IPS-15b (cell line): Measurements from ENCODE around the gene SIL1.
"Not testable (repeated sequence)": the region's sequence is repeated elsewhere in the genome, so short reads cannot be mapped to it uniquely, and the experiment has no call there.

Experiments
- H3K27me3 ChIP-seq: one replicate; pipeline ENCODE4 v1.6.1; 2013; ENCODE audit warnings: low read length; ENCODE audit not compliant: control insufficient read depth, insufficient read depth
- H3K36me3 ChIP-seq: one replicate; pipeline ENCODE4 v1.6.1; 2013; ENCODE audit warnings: low read length; ENCODE audit not compliant: control insufficient read depth, insufficient read depth
- H3K4me1 ChIP-seq: one replicate; pipeline ENCODE4 v1.6.1; 2013; ENCODE audit warnings: mild to moderate bottlenecking, low read length; ENCODE audit not compliant: control insufficient read depth, insufficient read depth
- H3K4me3 ChIP-seq: one replicate; pipeline ENCODE4 v1.5.1; 2013; ENCODE audit warnings: low read depth, low read length
- H3K9ac ChIP-seq: one replicate; pipeline ENCODE4 v1.6.1; 2013; ENCODE audit warnings: low read depth, mild to moderate bottlenecking, low read length
- H3K9me3 ChIP-seq: one replicate; pipeline ENCODE4 v1.6.1; 2013; ENCODE audit warnings: mild to moderate bottlenecking, low read length; ENCODE audit not compliant: control insufficient read depth, insufficient read depth

Gene SIL1

DNA sequence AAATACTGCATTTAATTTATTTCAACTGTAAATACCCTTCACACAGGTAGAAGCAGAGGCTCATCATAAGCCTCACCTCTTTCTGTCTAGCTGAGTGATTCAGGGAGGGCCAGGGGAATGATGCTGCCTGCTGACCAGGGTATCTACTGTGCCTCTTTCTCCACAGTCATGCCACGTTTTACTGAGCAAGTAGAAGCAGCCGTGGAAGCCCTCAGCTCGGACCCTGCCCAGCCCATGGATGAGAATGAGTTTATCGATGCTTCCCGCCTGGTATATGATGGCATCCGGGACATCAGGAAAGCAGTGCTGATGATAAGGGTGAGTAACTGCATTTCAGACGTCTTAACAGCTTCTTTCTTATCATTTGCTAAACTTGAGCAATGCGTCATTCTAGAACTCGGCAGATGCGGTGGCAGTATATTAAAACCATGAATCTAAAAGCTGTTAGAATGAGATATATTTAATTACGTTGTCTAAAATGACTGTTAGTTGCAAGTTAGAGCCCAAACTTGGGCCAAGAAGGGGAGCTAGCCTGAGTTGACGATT lies 273.0 kb downstream of the SIL1 start:
- peaks cover 33% of the 10 kb centered on the region for H3K36me3 ChIP-seq
- no peaks in the 10 kb centered on the region for H3K9me3 ChIP-seq
- H3K9ac ChIP-seq = no peak overlapping the region
- no peaks in the 10 kb centered on the region for H3K27me3 ChIP-seq
- H3K4me3 ChIP-seq = no peak overlapping the region
- H3K4me1 ChIP-seq = no peaks in the 10 kb centered on the region

DNA sequence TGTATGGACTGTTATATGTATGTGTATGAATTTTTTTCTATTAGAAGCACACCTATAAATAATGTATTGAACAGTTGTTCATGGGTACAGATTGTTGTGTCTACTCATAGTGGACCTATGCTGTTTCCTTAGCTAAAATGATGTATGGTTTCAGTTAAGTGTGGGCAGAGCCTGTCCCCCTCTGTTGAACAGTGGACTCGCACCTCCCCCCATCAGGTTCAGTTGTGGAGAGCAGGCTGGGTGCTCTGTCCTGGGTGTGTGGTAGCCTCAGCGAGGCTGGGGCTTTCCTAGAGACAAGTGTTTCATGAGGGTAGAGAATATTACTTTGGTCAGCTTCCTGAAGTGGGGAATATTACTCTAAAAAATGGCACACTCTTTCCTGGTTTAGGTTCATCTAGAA lies 275.7 kb downstream of the SIL1 start:
- no peaks in the 10 kb centered on the region for H3K4me1 ChIP-seq
- H3K27me3 ChIP-seq = no peaks in the 10 kb centered on the region
- peaks cover 21% of the 10 kb centered on the region for H3K36me3 ChIP-seq
- no peak overlapping the region for H3K9ac ChIP-seq
- H3K9me3 ChIP-seq = no peaks in the 10 kb centered on the region
- no peak overlapping the region for H3K4me3 ChIP-seq

DNA sequence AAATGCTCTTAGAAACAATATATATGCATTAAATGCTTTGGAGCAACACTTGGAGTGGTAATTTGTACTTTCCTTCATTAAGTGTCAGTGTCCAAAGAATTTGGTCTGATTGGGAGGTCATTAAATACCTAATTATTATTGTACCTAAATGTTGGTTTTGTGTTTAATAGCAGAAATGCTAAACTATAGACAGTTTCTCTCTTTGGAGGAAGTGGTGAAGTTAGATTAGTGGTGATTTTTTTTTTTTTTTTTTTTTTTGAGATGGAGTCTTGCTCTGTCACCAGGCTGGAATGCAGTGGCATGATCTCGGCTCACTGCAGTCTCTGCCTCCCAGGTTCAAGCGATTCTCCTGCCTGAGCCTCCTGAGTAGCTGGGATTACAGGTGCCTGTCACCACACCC lies 276.8 kb downstream of the SIL1 start:
- H3K36me3 ChIP-seq = peaks cover 14% of the 10 kb centered on the region

DNA sequence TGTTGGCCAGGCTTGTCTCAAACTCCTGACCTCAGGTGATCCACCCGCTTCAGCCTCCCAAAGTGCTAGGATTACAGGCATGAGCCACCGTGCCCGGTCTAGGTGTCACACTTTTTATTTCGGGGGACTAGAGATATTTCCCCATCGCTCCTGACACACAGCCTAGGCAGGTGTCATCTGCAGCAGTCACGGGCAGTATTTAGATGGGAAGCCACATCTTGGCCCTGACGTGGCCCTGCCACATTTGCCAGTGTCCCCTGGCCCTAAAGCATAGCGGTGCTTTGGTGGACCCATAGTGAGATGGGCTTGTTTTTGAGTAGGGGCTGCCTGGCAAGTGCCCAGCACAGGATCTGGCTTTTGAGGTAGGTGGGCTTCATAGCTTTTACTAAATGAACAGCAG lies 278.0 kb downstream of the SIL1 start:
- Histone ChIP-seq H3K27me3 (no peaks in the 10 kb centered on the region), H3K9ac (no peak overlapping the region), H3K4me3 (no peak overlapping the region), H3K9me3 (no peaks in the 10 kb centered on the region), H3K4me1 (no peaks in the 10 kb centered on the region), H3K36me3 (peaks cover 7% of the 10 kb centered on the region)

More for the DNA sequence above, 276.8 kb downstream of the SIL1 start:
- not testable (repeated sequence) for H3K4me3 ChIP-seq, H3K4me1 ChIP-seq, H3K27me3 ChIP-seq, H3K9me3 ChIP-seq, H3K9ac ChIP-seq

DNA sequence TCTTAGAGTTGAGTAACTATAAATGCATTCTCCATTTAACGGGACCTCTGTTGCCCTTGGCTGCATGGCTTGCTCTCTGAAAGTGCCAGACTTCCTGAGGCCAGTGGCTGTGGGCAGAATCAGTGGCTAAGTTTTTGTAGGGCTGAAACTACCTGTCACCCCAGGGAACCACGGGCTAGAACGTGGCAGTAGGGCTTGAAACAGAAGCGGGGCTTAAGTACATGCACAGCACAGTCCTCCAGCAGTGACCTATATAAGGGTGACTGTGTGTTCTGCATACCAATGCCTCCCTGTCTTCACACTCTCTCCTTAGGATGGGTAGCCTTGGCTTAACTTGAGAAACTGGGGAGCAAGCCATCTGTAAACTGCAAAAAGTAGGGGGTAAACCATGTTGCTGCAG lies 279.5 kb downstream of the SIL1 start:
- Histone ChIP-seq H3K36me3 (no peaks in the 10 kb centered on the region), H3K4me1 (no peaks in the 10 kb centered on the region), H3K9ac (no peak overlapping the region), H3K4me3 (no peak overlapping the region), H3K27me3 (no peaks in the 10 kb centered on the region), H3K9me3 (no peaks in the 10 kb centered on the region)

DNA sequence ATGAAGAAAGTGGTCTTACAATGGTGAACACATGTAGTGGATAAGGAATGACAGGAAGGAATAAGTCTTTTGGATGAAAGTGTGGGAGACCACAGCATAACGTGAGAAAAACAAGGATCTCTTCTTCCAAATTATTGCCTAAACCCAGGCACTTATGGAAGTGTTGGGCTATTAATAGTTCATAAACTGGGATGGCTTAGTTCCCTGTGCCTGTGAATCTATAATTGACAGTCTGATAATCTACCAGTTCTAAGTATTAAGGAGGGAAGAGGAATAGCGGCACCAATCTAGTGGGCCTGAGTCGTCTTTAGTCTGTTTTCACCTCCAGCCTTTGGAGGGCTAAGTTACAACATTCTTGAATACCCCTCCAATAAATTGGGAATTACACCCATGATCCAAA lies 283.8 kb downstream of the SIL1 start:
- Histone ChIP-seq H3K9me3 (no peaks in the 10 kb centered on the region), H3K4me1 (no peaks in the 10 kb centered on the region), H3K27me3 (no peaks in the 10 kb centered on the region), H3K36me3 (no peaks in the 10 kb centered on the region), H3K9ac (no peak overlapping the region), H3K4me3 (no peak overlapping the region)

DNA sequence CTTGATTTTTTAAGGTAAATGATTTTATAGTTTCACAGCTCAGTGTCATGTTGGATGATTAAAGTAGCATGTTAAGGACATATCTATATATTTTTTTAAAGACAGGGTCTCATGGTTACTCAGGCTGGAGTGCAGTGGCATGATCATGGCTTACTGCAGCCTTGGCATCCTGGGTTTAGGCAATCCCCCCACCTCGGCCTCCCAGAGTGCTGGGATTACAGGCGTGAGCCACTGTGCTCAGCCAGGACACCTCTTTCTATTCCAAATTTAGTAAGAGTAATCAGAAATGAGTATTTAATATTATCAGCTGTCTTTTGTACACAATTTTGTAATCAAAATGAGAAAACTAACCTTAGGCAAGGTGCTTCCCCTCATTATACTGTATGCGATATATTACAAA lies 284.4 kb downstream of the SIL1 start:
- H3K36me3 ChIP-seq = no peaks in the 10 kb centered on the region

DNA sequence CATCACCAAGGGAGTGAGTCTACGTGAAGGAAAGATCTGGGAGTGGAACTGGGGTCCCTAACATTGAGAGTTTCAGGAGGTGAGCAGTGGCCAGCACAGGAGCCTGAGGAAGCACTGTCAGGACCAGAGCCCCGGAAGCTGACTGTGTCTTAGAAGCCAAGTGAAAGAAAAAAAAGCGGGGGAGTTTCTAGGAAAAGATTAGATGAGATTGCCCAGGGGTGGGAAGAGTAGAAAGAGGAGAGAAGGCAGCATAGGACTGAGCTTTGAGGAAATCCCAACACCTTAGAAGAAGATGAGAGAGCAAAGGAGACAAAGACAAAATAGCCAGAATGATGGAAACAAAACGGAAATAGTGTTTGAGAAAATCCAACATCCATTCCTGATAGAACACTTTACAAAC lies 286.1 kb downstream of the SIL1 start:
- no peaks in the 10 kb centered on the region for H3K36me3 ChIP-seq

More for the DNA sequence above, 284.4 kb downstream of the SIL1 start:
- Histone ChIP-seq H3K4me3 (no peak overlapping the region), H3K4me1 (no peaks in the 10 kb centered on the region), H3K9me3 (no peaks in the 10 kb centered on the region), H3K9ac (no peak overlapping the region), H3K27me3 (no peaks in the 10 kb centered on the region)

DNA sequence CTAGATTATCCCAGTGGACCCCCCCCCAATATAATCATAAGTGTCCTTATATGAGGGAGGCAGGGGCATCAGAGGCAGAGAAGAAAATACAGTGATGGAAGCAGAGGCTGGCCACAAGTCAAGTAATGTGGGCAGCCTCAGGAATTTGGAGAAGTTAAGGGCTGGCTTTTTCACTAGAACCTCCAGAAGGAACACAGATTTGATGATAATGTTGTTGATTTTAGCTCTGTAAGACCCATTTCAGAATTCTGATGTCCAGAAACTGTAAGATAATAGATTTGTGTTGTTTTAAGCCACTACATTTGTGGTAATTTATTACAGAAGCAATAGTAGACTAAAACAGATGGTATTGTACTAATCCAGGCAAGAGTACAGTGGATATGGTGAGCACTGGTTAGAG lies 286.7 kb downstream of the SIL1 start:
- Histone ChIP-seq H3K4me3 (no peak overlapping the region), H3K9ac (no peak overlapping the region), H3K36me3 (no peaks in the 10 kb centered on the region), H3K27me3 (no peaks in the 10 kb centered on the region), H3K4me1 (no peaks in the 10 kb centered on the region), H3K9me3 (no peaks in the 10 kb centered on the region)

More for the DNA sequence above, 286.1 kb downstream of the SIL1 start:
- Histone ChIP-seq H3K27me3 (no peaks in the 10 kb centered on the region), H3K9ac (no peak overlapping the region), H3K4me3 (no peak overlapping the region), H3K4me1 (no peaks in the 10 kb centered on the region), H3K9me3 (no peaks in the 10 kb centered on the region)

DNA sequence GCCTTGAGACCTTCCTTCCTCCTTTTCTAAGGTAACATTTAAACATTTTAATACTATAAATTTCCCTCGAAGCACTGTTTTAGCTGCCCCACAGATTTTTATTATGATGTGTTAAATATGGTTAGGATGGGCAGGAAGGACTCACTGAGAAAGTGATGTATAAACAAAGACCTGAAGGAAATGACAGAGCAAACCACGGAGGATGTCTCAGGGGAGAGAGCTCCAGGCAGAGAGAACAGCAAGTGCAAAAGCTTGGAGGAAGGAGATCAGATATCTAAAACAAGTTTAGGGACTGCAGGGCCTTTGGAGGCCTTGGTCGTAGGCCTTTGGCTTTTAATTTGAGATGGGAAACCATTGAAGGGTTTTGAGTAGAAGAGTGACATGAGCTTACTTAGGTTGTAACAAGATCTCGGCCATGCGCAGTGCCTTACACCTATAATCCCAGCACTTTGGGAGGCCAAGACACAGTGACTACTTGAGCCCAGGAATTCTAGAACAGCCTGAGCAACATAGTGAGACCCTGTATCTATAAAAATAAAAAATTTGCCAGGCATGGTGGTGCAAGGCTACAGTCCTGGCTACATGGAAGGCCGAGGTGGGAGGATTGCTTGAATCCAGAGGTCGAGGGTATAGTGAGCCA lies 287.5 kb downstream of the SIL1 start:
- Histone ChIP-seq H3K9me3 (no peaks in the 10 kb centered on the region), H3K4me3 (no peak overlapping the region), H3K27me3 (no peaks in the 10 kb centered on the region), H3K36me3 (peaks cover 2% of the 10 kb centered on the region), H3K4me1 (no peaks in the 10 kb centered on the region), H3K9ac (no peak overlapping the region)

DNA sequence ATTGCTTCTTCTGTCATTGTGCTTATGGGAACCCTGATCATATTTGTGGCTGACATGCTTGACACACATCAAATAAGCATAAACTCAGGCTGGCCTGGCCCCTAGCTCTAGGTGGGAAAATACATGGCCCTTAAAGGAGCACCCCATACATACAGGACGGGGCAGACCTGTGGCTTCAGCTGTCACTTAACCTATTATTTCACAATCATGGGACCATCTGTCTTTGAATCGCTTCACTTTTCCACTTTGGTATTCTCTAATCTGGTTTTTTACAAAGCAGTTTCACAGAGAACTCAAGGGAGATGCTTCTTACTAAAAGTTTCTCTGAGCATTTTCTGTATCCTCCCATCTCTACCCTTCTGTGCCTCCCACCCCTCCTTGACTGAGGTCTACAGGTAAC lies 288.4 kb downstream of the SIL1 start:
- Histone ChIP-seq H3K27me3 (no peaks in the 10 kb centered on the region), H3K36me3 (peaks cover 9% of the 10 kb centered on the region), H3K9ac (no peak overlapping the region), H3K4me1 (no peaks in the 10 kb centered on the region), H3K9me3 (no peaks in the 10 kb centered on the region), H3K4me3 (no peak overlapping the region)

DNA sequence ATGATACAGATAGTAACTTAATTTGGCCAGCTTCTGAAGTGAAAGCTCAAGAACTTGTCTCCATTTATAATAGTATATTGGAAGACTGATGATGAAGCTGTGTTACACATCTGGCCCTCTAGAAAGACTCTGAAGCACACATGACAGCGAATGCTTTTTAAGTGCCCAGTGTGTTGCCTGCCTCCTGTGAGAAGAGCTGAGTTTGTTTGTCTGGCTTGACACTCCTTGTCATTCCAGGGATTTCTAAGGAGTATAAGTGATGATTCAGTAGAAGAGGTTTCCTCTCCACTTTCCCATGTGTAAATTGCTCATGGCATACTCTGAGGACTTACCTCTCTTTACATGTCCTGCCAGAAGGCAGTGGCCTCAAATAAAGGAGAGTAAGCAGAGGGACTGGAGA lies 292.6 kb downstream of the SIL1 start:
- peaks cover 11% of the 10 kb centered on the region for H3K36me3 ChIP-seq
- H3K4me3 ChIP-seq = no peak overlapping the region

More for the DNA sequence above, 292.6 kb downstream of the SIL1 start:
- Histone ChIP-seq H3K9ac (no peak overlapping the region), H3K27me3 (no peaks in the 10 kb centered on the region), H3K4me1 (no peaks in the 10 kb centered on the region), H3K9me3 (no peaks in the 10 kb centered on the region)
